Left lung (tissue), 10 donors: ENCODE data around the gene HOXD12. TPM values are rescaled to one million over a fixed set of nuclear protein-coding genes. Genes with fewer than 3 reads are reported as not detected.
A peak's percentile ranks its signal among the peaks of the same experiment; 100 is the strongest.

ENCODE experiments used
- ATAC-seq: fragments of 200-7000 bp; cut with Tn5 transposase; one replicate; pipeline ENCODE4 v1.9.1; 2020; ENCODE audit warnings: moderate library complexity
- DNase-seq, 4 donors: peaks; one replicate each; pipeline ENCODE4 v3.0.0-alpha.2; 2013 to 2020
- H3K27ac ChIP-seq, 2 donors: fragments of 200-600 bp; sonication (generic) in 1 of 2; one replicate each; pipeline versions ENCODE4 v1.5.0 to v1.8.0; 2020 to 2021
- H3K27me3 ChIP-seq, 2 donors: fragments of 200-600 bp; sonication (generic) in 1 of 2; one replicate each; pipeline versions ENCODE4 v1.5.0 to v1.8.0; 2020 to 2021
- H3K36me3 ChIP-seq, 2 donors: fragments of 200-600 bp; sonication (generic) in 1 of 2; one replicate each; pipeline versions ENCODE4 v1.5.0 to v1.8.0; 2020 to 2021
- H3K4me1 ChIP-seq, 2 donors: fragments of 200-600 bp; one replicate each; pipeline ENCODE4 v1.8.0; 2021
- H3K4me3 ChIP-seq, 2 donors: fragments of 200-600 bp; sonication (generic) in 1 of 2; one replicate each; pipeline versions ENCODE4 v1.5.0 to v1.8.0; 2020 to 2021; ENCODE audit warnings: mild to moderate bottlenecking in 1 of 2
- H3K9me3 ChIP-seq, 2 donors: fragments of 200-600 bp; sonication (generic) in 1 of 2; one replicate each; pipeline versions ENCODE4 v1.5.0 to v1.8.0; 2020 to 2021
- CTCF ChIP-seq, 2 donors: fragments of 200-600 bp; sonication (generic) in 1 of 2; IDR thresholded peaks; one replicate each; pipeline versions ENCODE4 v1.5.0 to v1.8.0; 2021; ENCODE audit warnings: antibody characterized with exemption in 2 of 2
- intact Hi-C, 2 donors: fragments of 100-400 bp; cut with DNase I; formaldehyde crosslinking; loops; one replicate each; pipeline versions ENCODE4 v1.11.2 to v1.14.2; 2022
- polyA plus RNA-seq, 6 donors: library from polyadenylated mRNA; unstranded; fragments of 120-200 nt; gene quantifications; one replicate each; pipeline ENCODE4 v1.2.1, GENCODE V29; 2013; ENCODE audit not compliant: insufficient read length in 6 of 6
- total RNA-seq, 2 donors: library from RNA; stranded (reverse); fragmentation: NEBNext Ultra II Directional; extraction: Animal tissue kit (Norgen Biotek cat#: 25700); gene quantifications; one replicate each; pipeline ENCODE4 v1.2.1, GENCODE V29; 2021
- donor health status: DM: no; HTN: yes; CAD: no.
- donor health status: DM: no; HTN: no; CAD: no.

HOXD12 gene
- total and polyA plus RNA-seq, 8 donors, result not detected

- intact Hi-C loops, result loop anchor here in 1 of 2 donors (5.0 kb wide), 2 partner anchors 427 to 1022 kb away; no protein-coding TSS in a partner anchor
- Histone ChIP-seq H3K36me3 (no peaks in the 10 kb centered on the region), H3K4me3 (no peak overlapping the region), H3K27me3 (peaks cover 96 to 100% of the 10 kb centered on the region in 2 donors), H3K27ac (no peak overlapping the region), H3K9me3 (no peaks in the 10 kb centered on the region), H3K4me1 (peaks cover 0 to 44% of the 10 kb centered on the region in 2 donors)
- DNase-seq (no peak), ATAC-seq (no peak)
- no peak for TF ChIP-seq CTCF (IDR thresholded peaks at IDR 0.05)
Observed at GRCh38 chr2:176125772-176126054, 26.1 kb downstream of the HOXD12 start.

GRCh38 chr2:176126929-176127773 is 27.6 kb downstream of the HOXD12 start:
- peak; percentile 68 to 86 for TF ChIP-seq CTCF (IDR thresholded peaks at IDR 0.05)
- DNase-seq, result peak in 2 of 4 donors; percentile 52 to 79
- Histone ChIP-seq H3K36me3 (no peaks in the 10 kb centered on the region), H3K27me3 (peaks cover 96 to 100% of the 10 kb centered on the region in 2 donors), H3K4me1 (peaks cover 0 to 47% of the 10 kb centered on the region in 2 donors), H3K9me3 (no peaks in the 10 kb centered on the region), H3K4me3 (no peak overlapping the region), H3K27ac (no peak overlapping the region)
- intact Hi-C loops, result loop anchor here in 1 of 2 donors (5.0 kb wide), 2 partner anchors 425 to 1020 kb away; no protein-coding TSS in a partner anchor
- ATAC-seq, result peak; percentile 51

DNA sequence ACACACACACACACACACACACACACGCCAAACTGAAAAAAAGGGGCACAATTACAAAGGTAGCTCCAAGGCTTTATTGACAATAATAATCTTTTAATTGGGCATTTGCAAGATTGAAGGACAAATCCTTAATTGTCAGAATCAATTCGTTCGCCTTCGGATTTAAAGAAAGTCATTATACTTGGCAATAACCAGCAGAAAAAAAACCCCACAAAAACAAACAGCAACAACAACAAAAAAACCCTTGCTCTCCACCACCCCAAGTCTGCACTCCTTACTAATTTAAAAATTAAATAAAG is 28.1 kb downstream of the HOXD12 start:
- H3K36me3 ChIP-seq, result no peaks in the 10 kb centered on the region
- no peak overlapping the region for H3K27ac ChIP-seq
- H3K4me1 ChIP-seq, result peaks cover 0 to 47% of the 10 kb centered on the region in 2 donors
- intact Hi-C loops, result loop anchor here in 1 of 2 donors (5.0 kb wide), 2 partner anchors 425 to 1020 kb away; no protein-coding TSS in a partner anchor
- no peak for ATAC-seq
- no peak overlapping the region for H3K4me3 ChIP-seq
- no peak for DNase-seq
- peaks cover 96 to 100% of the 10 kb centered on the region in 2 donors for H3K27me3 ChIP-seq
- TF ChIP-seq CTCF (IDR thresholded peaks at IDR 0.05), result no peak
- H3K9me3 ChIP-seq, result no peaks in the 10 kb centered on the region

- Histone ChIP-seq H3K4me1 (peaks cover 0 to 41% of the 10 kb centered on the region in 2 donors), H3K9me3 (no peaks in the 10 kb centered on the region), H3K4me3 (no peak overlapping the region), H3K36me3 (no peaks in the 10 kb centered on the region), H3K27me3 (peaks cover 96 to 100% of the 10 kb centered on the region in 2 donors), H3K27ac (no peak overlapping the region)
- ATAC-seq (no peak), DNase-seq (peak in 1 of 4 donors; percentile 61)
- intact Hi-C loops, result loop anchor here in 1 of 2 donors (5.0 kb wide), 2 partner anchors 424 to 1019 kb away; no protein-coding TSS in a partner anchor
- TF ChIP-seq CTCF (IDR thresholded peaks at IDR 0.05), result no peak
Observed at GRCh38 chr2:176128172-176128981, 28.8 kb downstream of the HOXD12 start.
